ENCODE measurements around the gene EPSTI1.

EPSTI1 gene

GRCh38 chr13:42971691-42972347 is 20.2 kb downstream of the EPSTI1 start:
- DNase-seq (ENCODE audit: low spot score), result no peak

GRCh38 chr13:42970824-42971690 is 21.0 kb downstream of the EPSTI1 start:
- DNase-seq (ENCODE audit: low spot score), result peak; percentile 36

- peak; percentile 40 for DNase-seq (ENCODE audit: low spot score)
These were observed 22.4 kb downstream of the EPSTI1 start for GRCh38 chr13:42969565-42970172.

GRCh38 chr13:42968906-42969305 is 23.1 kb downstream of the EPSTI1 start:
- DNase-seq (ENCODE audit: low spot score), result no peak

- DNase-seq (ENCODE audit: low spot score), result no peak
These were observed 24.4 kb downstream of the EPSTI1 start for GRCh38 chr13:42967660-42968059.

- no peak for DNase-seq (ENCODE audit: low spot score)
These were observed 26.8 kb downstream of the EPSTI1 start for GRCh38 chr13:42965281-42965680.

GRCh38 chr13:42964761-42965161 is 27.3 kb downstream of the EPSTI1 start:
- DNase-seq (ENCODE audit: low spot score), result no peak

- DNase-seq (ENCODE audit: low spot score), result no peak
These were observed 32.4 kb downstream of the EPSTI1 start for GRCh38 chr13:42959615-42960014.

- no peak for DNase-seq (ENCODE audit: low spot score)
These were observed 34.2 kb downstream of the EPSTI1 start for GRCh38 chr13:42957881-42958280.

GRCh38 chr13:42950181-42950580 is 41.9 kb downstream of the EPSTI1 start:
- DNase-seq (ENCODE audit: low spot score), result no peak

- no peak for DNase-seq (ENCODE audit: low spot score)
These were observed 44.1 kb downstream of the EPSTI1 start for GRCh38 chr13:42947925-42948324.

- DNase-seq (ENCODE audit: low spot score), result no peak
These were observed 45.1 kb downstream of the EPSTI1 start for GRCh38 chr13:42946927-42947326.

GRCh38 chr13:42929886-42930535 is 62.0 kb downstream of the EPSTI1 start:
- DNase-seq (ENCODE audit: low spot score), result no peak

GRCh38 chr13:42926555-42926954 is 65.5 kb downstream of the EPSTI1 start:
- no peak for DNase-seq (ENCODE audit: low spot score)

GRCh38 chr13:42926043-42926442 is 66.0 kb downstream of the EPSTI1 start:
- DNase-seq (ENCODE audit: low spot score), result no peak

- DNase-seq (ENCODE audit: low spot score), result no peak
These were observed 66.4 kb downstream of the EPSTI1 start for GRCh38 chr13:42925626-42926025.

- no peak for DNase-seq (ENCODE audit: low spot score)
These were observed 67.7 kb downstream of the EPSTI1 start for GRCh38 chr13:42924344-42924743.

GRCh38 chr13:42907745-42908144 is 84.3 kb downstream of the EPSTI1 start:
- no peak for DNase-seq (ENCODE audit: low spot score)

- no peak for DNase-seq (ENCODE audit: low spot score)
These were observed 85.8 kb downstream of the EPSTI1 start for GRCh38 chr13:42906257-42906656.

- no peak for DNase-seq (ENCODE audit: low spot score)
These were observed 86.5 kb downstream of the EPSTI1 start for GRCh38 chr13:42905579-42905978.

- DNase-seq (ENCODE audit: low spot score), result no peak
These were observed 92.8 kb downstream of the EPSTI1 start for GRCh38 chr13:42899266-42899665.

GRCh38 chr13:42895776-42896175 is 96.3 kb downstream of the EPSTI1 start:
- DNase-seq (ENCODE audit: low spot score), result no peak

Measured in kidney capillary endothelial cell (primary cell).